ENCODE results near the gene F2RL2. TPM values are rescaled to one million over a fixed set of nuclear protein-coding genes. Genes with fewer than 3 reads are reported as not detected.

The F2RL2 gene
- polyA plus RNA-seq, 3 donors = 0.14 TPM; not detected in 2

- Histone ChIP-seq H2AFZ (ENCODE audit: insufficient read depth, low read depth, low read length, poor library complexity, severe bottlenecking) (no peak overlapping the region), H3K4me2 (replicated peaks; ENCODE audit: extremely low read depth, low read length, poor library complexity, severe bottlenecking) (no peak overlapping the region), H3K27me3 (ENCODE audit: control insufficient read depth in 2 of 2, insufficient read depth in 2 of 2, low read length in 2 of 2) (no peaks in the 10 kb centered on the region), H3K9me3 (replicated peaks in 1 of 2; ENCODE audit: control insufficient read depth in 1 of 2, insufficient read depth in 1 of 2, low read length in 2 of 2) (no peaks in the 10 kb centered on the region), H4K20me1 (ENCODE audit: insufficient read depth, low read length) (no peaks in the 10 kb centered on the region), H3K9ac (ENCODE audit: insufficient read depth, low read length, poor library complexity, severe bottlenecking) (no peak overlapping the region), H3K4me1 (ENCODE audit: control insufficient read depth in 1 of 2, insufficient read depth in 2 of 2, low read length in 2 of 2) (no peaks in the 10 kb centered on the region), H3K79me2 (ENCODE audit: insufficient read depth, low read length) (no peaks in the 10 kb centered on the region), H3K4me3 (replicated peaks in 1 of 3; ENCODE audit: low read depth in 2 of 3, low read length in 3 of 3) (no peak overlapping the region), H3K27ac (ENCODE audit: low read depth in 1 of 2, low read length in 2 of 2) (no peak overlapping the region), H3K36me3 (replicated peaks in 1 of 2; ENCODE audit: control insufficient read depth in 1 of 2, insufficient read depth in 2 of 2, low read length in 2 of 2) (peaks cover 90 to 98% of the 10 kb centered on the region in 2 donors)
- H3K27me3 Mint-ChIP-seq (ENCODE audit: low read depth in 3 of 3) = no peaks in the 10 kb centered on the region
- DNase-seq = no peak
- TF ChIP-seq CTCF (IDR thresholded peaks at IDR 0.05) = no peak
- H3K9me3 Mint-ChIP-seq = no peaks in the 10 kb centered on the region
- intact Hi-C loops (cut with micrococcal nuclease) = no loop called here
- peak overlapping the region in 4 of 7 donors; percentile 2 to 81 (median 28) for H3K27ac Mint-ChIP-seq
- H3K36me3 Mint-ChIP-seq = peaks cover 86 to 88% of the 10 kb centered on the region in 2 donors
- WGBS (ENCODE audit: insufficient coverage) = no CpG with 5 or more reads among the region's 3 CpGs
- H3K4me3 Mint-ChIP-seq = no peak overlapping the region
- no peaks in the 10 kb centered on the region for H3K4me1 Mint-ChIP-seq
Observed at GRCh38 chr5:76670508-76670907, 47.3 kb upstream of the F2RL2 start.

DNA sequence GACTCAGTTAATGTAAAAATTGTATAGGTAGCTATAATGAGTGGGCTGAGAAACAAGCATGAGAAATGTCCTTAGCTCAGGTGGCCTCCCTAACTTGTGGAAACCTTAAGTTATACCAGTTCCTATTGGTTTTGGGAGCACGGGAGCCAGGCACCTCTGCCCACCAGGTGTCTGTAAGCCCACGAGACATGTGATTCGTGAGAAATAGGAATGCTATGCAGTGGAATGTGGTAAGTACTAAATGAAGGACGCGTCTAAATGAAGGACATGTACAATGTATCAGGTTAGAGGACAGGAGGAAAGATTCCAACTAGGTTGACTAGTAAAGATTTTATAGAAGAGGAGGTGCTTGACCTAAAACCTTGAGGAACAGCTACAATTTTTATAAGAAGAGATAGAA lies 46.0 kb upstream of the F2RL2 start:
- TF ChIP-seq CTCF (IDR thresholded peaks at IDR 0.05) = no peak

More for the DNA sequence above, 46.0 kb upstream of the F2RL2 start:
- no peak for DNase-seq
- WGBS (ENCODE audit: insufficient coverage) = 98% methylated on average over 5 of the region's 5 CpGs
- Histone ChIP-seq H3K4me2 (replicated peaks; ENCODE audit: extremely low read depth, low read length, poor library complexity, severe bottlenecking) (no peak overlapping the region), H3K36me3 (replicated peaks in 1 of 2; ENCODE audit: control insufficient read depth in 1 of 2, insufficient read depth in 2 of 2, low read length in 2 of 2) (peaks cover 86 to 98% of the 10 kb centered on the region in 2 donors), H3K9ac (ENCODE audit: insufficient read depth, low read length, poor library complexity, severe bottlenecking) (no peak overlapping the region), H4K20me1 (ENCODE audit: insufficient read depth, low read length) (no peaks in the 10 kb centered on the region), H3K4me1 (ENCODE audit: control insufficient read depth in 1 of 2, insufficient read depth in 2 of 2, low read length in 2 of 2) (no peaks in the 10 kb centered on the region), H2AFZ (ENCODE audit: insufficient read depth, low read depth, low read length, poor library complexity, severe bottlenecking) (no peak overlapping the region), H3K27me3 (ENCODE audit: control insufficient read depth in 2 of 2, insufficient read depth in 2 of 2, low read length in 2 of 2) (no peaks in the 10 kb centered on the region), H3K27ac (ENCODE audit: low read depth in 1 of 2, low read length in 2 of 2) (no peak overlapping the region), H3K79me2 (ENCODE audit: insufficient read depth, low read length) (no peaks in the 10 kb centered on the region), H3K9me3 (replicated peaks in 1 of 2; ENCODE audit: control insufficient read depth in 1 of 2, insufficient read depth in 1 of 2, low read length in 2 of 2) (no peaks in the 10 kb centered on the region), H3K4me3 (replicated peaks in 1 of 3; ENCODE audit: low read depth in 2 of 3, low read length in 3 of 3) (no peak overlapping the region)
- Mint-ChIP-seq H3K27ac (peak overlapping the region in 1 of 7 donors; percentile 3), H3K36me3 (peaks cover 87 to 88% of the 10 kb centered on the region in 2 donors), H3K9me3 (no peaks in the 10 kb centered on the region), H3K4me3 (no peak overlapping the region), H3K27me3 (ENCODE audit: low read depth in 3 of 3) (no peaks in the 10 kb centered on the region), H3K4me1 (no peaks in the 10 kb centered on the region)
- intact Hi-C loops (cut with micrococcal nuclease) = no loop called here
